ENCODE data around the gene SHISA9. TPM values are rescaled to one million over a fixed set of nuclear protein-coding genes. Genes with fewer than 3 reads are reported as not detected.

SHISA9 gene
- total and polyA plus RNA-seq, 2 donors (not counting 1 experiment from before 2014, with no cell fraction given) = 0.03 to 0.07 TPM

- ChIA-PET POLR2A (no interaction called here), CTCF (no interaction called here)
- no peaks in the 10 kb centered on the region for H3K79me2 ChIP-seq (ENCODE audit: control insufficient read depth, insufficient read depth, low read length)
- no peak overlapping the region for H3K4me3 ChIP-seq (ENCODE audit: control extremely low read depth in 1 of 5, extremely low read depth in 1 of 5, insufficient read depth in 1 of 5, low read depth in 2 of 5, low read length in 4 of 5)
- DNase-seq (no peak), ATAC-seq (ENCODE audit: low read depth) (no peak)
- peaks cover 4% of the 10 kb centered on the region for H3K9me3 Mint-ChIP-seq (ENCODE audit: insufficient read depth)
- no peak overlapping the region for H3K9ac ChIP-seq (ENCODE audit: low read length)
- no peaks in the 10 kb centered on the region for H3K4me1 ChIP-seq (ENCODE audit: control insufficient read depth in 2 of 2, insufficient read depth in 2 of 2, low read length in 2 of 2)
- H2AFZ ChIP-seq (ENCODE audit: insufficient read depth, low read depth, low read length, poor library complexity, severe bottlenecking) = no peak overlapping the region
- H3K27me3 Mint-ChIP-seq = no peaks in the 10 kb centered on the region
- no peak overlapping the region for H3K27ac ChIP-seq (ENCODE audit: low read length in 2 of 2)
- WGBS (ENCODE audit: insufficient coverage) = no CpG with 5 or more reads among the region's 2 CpGs
- TF ChIP-seq EZH2 (IDR thresholded peaks at IDR 0.05; ENCODE audit: borderline replicate concordance, insufficient read depth, low read depth, low read length, poor library complexity, severe bottlenecking) (no peak), CTCF (IDR thresholded peaks at IDR 0.05) (no peak)
- H3K36me3 ChIP-seq (replicated peaks in 1 of 2; ENCODE audit: control extremely low read depth in 1 of 2, control insufficient read depth in 1 of 2, extremely low read depth in 1 of 2, insufficient read depth in 2 of 2, low read length in 1 of 2) = no peaks in the 10 kb centered on the region
- no peak overlapping the region for H3K4me2 ChIP-seq (replicated peaks; ENCODE audit: low read depth, low read length, poor library complexity, severe bottlenecking)
- H4K20me1 ChIP-seq (ENCODE audit: control insufficient read depth, insufficient read depth, low read length, poor library complexity, severe bottlenecking) = no peaks in the 10 kb centered on the region
- H3K9me3 ChIP-seq (ENCODE audit: control extremely low read depth in 1 of 3, control insufficient read depth in 2 of 3, insufficient read depth in 1 of 3, low read length in 2 of 3) = no peaks in the 10 kb centered on the region
- H3K27me3 ChIP-seq (replicated peaks in 1 of 4; ENCODE audit: control extremely low read depth in 1 of 4, control insufficient read depth in 3 of 4, insufficient read depth in 4 of 4, low read length in 3 of 4) = no peaks in the 10 kb centered on the region
- no peak overlapping the region for H3K4me3 Mint-ChIP-seq
- H3K27ac Mint-ChIP-seq = no peak overlapping the region
- intact Hi-C loops (cut with micrococcal nuclease) = no loop called here
- no peaks in the 10 kb centered on the region for H3K4me1 Mint-ChIP-seq
Measured at GRCh38 chr16:13084331-13084730, 182.9 kb downstream of the SHISA9 start.

GRCh38 chr16:13093661-13094060 is 192.3 kb downstream of the SHISA9 start:
- Histone ChIP-seq H3K9ac (ENCODE audit: low read length) (no peak overlapping the region), H3K36me3 (replicated peaks in 1 of 2; ENCODE audit: control extremely low read depth in 1 of 2, control insufficient read depth in 1 of 2, extremely low read depth in 1 of 2, insufficient read depth in 2 of 2, low read length in 1 of 2) (no peaks in the 10 kb centered on the region), H3K27me3 (replicated peaks in 1 of 4; ENCODE audit: control extremely low read depth in 1 of 4, control insufficient read depth in 3 of 4, insufficient read depth in 4 of 4, low read length in 3 of 4) (no peaks in the 10 kb centered on the region), H3K4me1 (ENCODE audit: control insufficient read depth in 2 of 2, insufficient read depth in 2 of 2, low read length in 2 of 2) (no peaks in the 10 kb centered on the region), H2AFZ (ENCODE audit: insufficient read depth, low read depth, low read length, poor library complexity, severe bottlenecking) (no peak overlapping the region), H3K79me2 (ENCODE audit: control insufficient read depth, insufficient read depth, low read length) (no peaks in the 10 kb centered on the region), H3K4me2 (replicated peaks; ENCODE audit: low read depth, low read length, poor library complexity, severe bottlenecking) (no peak overlapping the region), H3K9me3 (ENCODE audit: control extremely low read depth in 1 of 3, control insufficient read depth in 2 of 3, insufficient read depth in 1 of 3, low read length in 2 of 3) (peaks cover 0 to 15% (median 0%) of the 10 kb centered on the region in 3 donors), H3K27ac (ENCODE audit: low read length in 2 of 2) (no peak overlapping the region), H4K20me1 (ENCODE audit: control insufficient read depth, insufficient read depth, low read length, poor library complexity, severe bottlenecking) (no peaks in the 10 kb centered on the region), H3K4me3 (ENCODE audit: control extremely low read depth in 1 of 5, extremely low read depth in 1 of 5, insufficient read depth in 1 of 5, low read depth in 2 of 5, low read length in 4 of 5) (no peak overlapping the region)
- ChIA-PET CTCF (no interaction called here), POLR2A (no interaction called here)
- intact Hi-C loops (cut with micrococcal nuclease) = no loop called here
- no peak for TF ChIP-seq CTCF (IDR thresholded peaks at IDR 0.05)
- no peak for TF ChIP-seq EZH2 (IDR thresholded peaks at IDR 0.05; ENCODE audit: borderline replicate concordance, insufficient read depth, low read depth, low read length, poor library complexity, severe bottlenecking)
- DNase-seq = no peak
- WGBS (ENCODE audit: insufficient coverage) = 70% methylated on average over 7 of the region's 7 CpGs
- peaks cover 16% of the 10 kb centered on the region for H3K9me3 Mint-ChIP-seq (ENCODE audit: insufficient read depth)
- no peak overlapping the region for H3K27ac Mint-ChIP-seq
- H3K4me3 Mint-ChIP-seq = no peak overlapping the region
- no peaks in the 10 kb centered on the region for H3K27me3 Mint-ChIP-seq
- no peaks in the 10 kb centered on the region for H3K4me1 Mint-ChIP-seq
- ATAC-seq (ENCODE audit: low read depth) = no peak
